HepG2 (cell line): ENCODE results near the gene ZNF865. TPM values are rescaled to one million over a fixed set of nuclear protein-coding genes. Genes with fewer than 3 reads are reported as not detected.
A peak's percentile ranks its signal among the peaks of the same experiment; 100 is the strongest.

ENCODE experiments used
- EED ChIP-seq: sonication (generic); formaldehyde crosslinking; IDR thresholded peaks from 2 replicates; pipeline ENCODE4 v1.5.0; 2020; ENCODE audit warnings: mild to moderate bottlenecking, missing genetic modification reagents
- FOXO4 ChIP-seq: sonication (generic); formaldehyde crosslinking; conservative IDR thresholded peaks from 2 replicates; pipeline ENCODE4 v1.8.1; 2023; ENCODE audit warnings: missing genetic modification reagents
- HDAC2 ChIP-seq: sonication (generic); formaldehyde crosslinking; IDR thresholded peaks from 2 replicates; pipeline ENCODE4 v1.4.0; 2020; ENCODE audit warnings: missing genetic modification reagents
- HNRNPK ChIP-seq: fragments of 200-400 bp; formaldehyde crosslinking; IDR thresholded peaks from 2 replicates; pipeline ENCODE4 v1.6.1; 2018; ENCODE audit warnings: low read length, low read depth, moderate library complexity, mild to moderate bottlenecking; ENCODE audit not compliant: poor library complexity, severe bottlenecking
- NFE2L1 ChIP-seq: sonication (generic); formaldehyde crosslinking; IDR thresholded peaks from 2 replicates; pipeline ENCODE4 v1.4.0; 2020; ENCODE audit warnings: missing genetic modification reagents, mild to moderate bottlenecking, borderline replicate concordance
- NR2C2 ChIP-seq: sonication (generic); formaldehyde crosslinking; IDR thresholded peaks from 2 replicates; pipeline ENCODE4 v1.4.0; 2020; ENCODE audit warnings: missing genetic modification reagents, mild to moderate bottlenecking, moderate library complexity, borderline replicate concordance
- RBFOX2 ChIP-seq: fragments of 200-400 bp; formaldehyde crosslinking; IDR thresholded peaks from 2 replicates; pipeline ENCODE4 v1.6.1; 2017; ENCODE audit warnings: low read depth, mild to moderate bottlenecking, low read length
- REL ChIP-seq: sonication (generic); formaldehyde crosslinking; conservative IDR thresholded peaks from 2 replicates; pipeline ENCODE4 v1.8.0; 2022; ENCODE audit warnings: mild to moderate bottlenecking, missing genetic modification reagents, moderate library complexity
- SP5 ChIP-seq: IDR thresholded peaks from 2 replicates; pipeline ENCODE4 v1.6.1; 2016; ENCODE audit warnings: low read depth, borderline replicate concordance
- SRY ChIP-seq: sonication (generic); formaldehyde crosslinking; IDR thresholded peaks from 2 replicates; pipeline ENCODE4 v1.8.0; 2022; ENCODE audit warnings: mild to moderate bottlenecking, missing genetic modification reagents
- XRCC5 ChIP-seq: fragments of 200-400 bp; formaldehyde crosslinking; optimal IDR thresholded peaks from 2 replicates; pipeline ENCODE3; 2017; ENCODE audit warnings: mild to moderate bottlenecking, low read length
- ZFAT ChIP-seq: sonication (generic); formaldehyde crosslinking; conservative IDR thresholded peaks from 2 replicates; pipeline ENCODE4 v1.8.1; 2023; ENCODE audit warnings: missing genetic modification reagents, inconsistent platforms
- ZFP36 ChIP-seq: fragments of 150-350 bp; IDR thresholded peaks from 2 replicates; pipeline ENCODE4 v1.6.1; 2018; ENCODE audit warnings: borderline replicate concordance, low read length, low read depth; ENCODE audit not compliant: partially characterized antibody
- ZMYM3 ChIP-seq: sonication (generic); formaldehyde crosslinking; IDR thresholded peaks from 2 replicates; pipeline ENCODE4 v1.5.1; 2020; ENCODE audit warnings: mild to moderate bottlenecking, missing genetic modification reagents
- ZNF160 ChIP-seq: sonication (generic); formaldehyde crosslinking; IDR thresholded peaks from 2 replicates; pipeline ENCODE4 v1.8.0; 2022; ENCODE audit warnings: mild to moderate bottlenecking, inconsistent platforms, missing genetic modification reagents
- ZNF17 ChIP-seq: sonication (generic); formaldehyde crosslinking; IDR thresholded peaks from 2 replicates; pipeline ENCODE4 v1.5.0; 2020; ENCODE audit warnings: mild to moderate bottlenecking, missing genetic modification reagents
- ZNF547 ChIP-seq: sonication (generic); formaldehyde crosslinking; IDR thresholded peaks from 2 replicates; pipeline ENCODE4 v1.5.1; 2020; ENCODE audit warnings: mild to moderate bottlenecking, missing genetic modification reagents
- ZNF580 ChIP-seq: IDR thresholded peaks from 2 replicates; pipeline ENCODE4 v1.6.1; 2016; ENCODE audit warnings: low read depth, borderline replicate concordance
- ZNF598 ChIP-seq: sonication (generic); formaldehyde crosslinking; IDR thresholded peaks from 2 replicates; pipeline ENCODE4 v1.5.1; 2020; ENCODE audit warnings: mild to moderate bottlenecking, missing genetic modification reagents, borderline replicate concordance
- ZNF629 ChIP-seq: sonication (generic); formaldehyde crosslinking; conservative IDR thresholded peaks from 2 replicates; pipeline ENCODE4 v1.5.0; 2020; ENCODE audit warnings: missing genetic modification reagents
- ZNF737 ChIP-seq: sonication (generic); formaldehyde crosslinking; IDR thresholded peaks from 2 replicates; pipeline ENCODE4 v1.5.0; 2020; ENCODE audit warnings: missing genetic modification reagents, mild to moderate bottlenecking, borderline replicate concordance
- ZNF83 ChIP-seq: sonication (generic); formaldehyde crosslinking; IDR thresholded peaks from 2 replicates; pipeline ENCODE4 v1.4.0; 2020; ENCODE audit warnings: missing genetic modification reagents, mild to moderate bottlenecking, borderline replicate concordance
- ZNF883 ChIP-seq: sonication (generic); formaldehyde crosslinking; IDR thresholded peaks from 2 replicates; pipeline ENCODE4 v1.5.1; 2020; ENCODE audit warnings: mild to moderate bottlenecking, missing genetic modification reagents; ENCODE audit errors: not compliant biosample characterization
- polyA plus RNA-seq, 8 experiments: library from polyadenylated mRNA; depleted of rRNA in 3 of 8; stranded (reverse) in 7 of 8; unstranded in 1 of 8; fragments of >200 nt; fragmentation: Illumina TruSeq in 4 of 8; extraction: Trizol in 4 of 8; gene quantifications; 2 replicates each; pipeline versions ENCODE4 v1.2.1 to v1.2.3, GENCODE V29; 2011 to 2016; ENCODE audit warnings: low read depth in 4 of 8, missing spikeins in 1 of 8, mixed read lengths in 1 of 8; ENCODE audit not compliant: insufficient read depth in 1 of 8
- total RNA-seq, 5 experiments: library from RNA; depleted of rRNA; stranded (reverse); fragments of >200 nt; fragmentation: Illumina TruSeq; extraction: Trizol; gene quantifications; 2 replicates each; pipeline ENCODE4 v1.2.3, GENCODE V29; 2016; ENCODE audit warnings: low read depth in 1 of 5
- TF ChIP-seq, protein P1 (sequence below): conservative IDR thresholded peaks from 2 replicates; pipeline ENCODE4 v1.6.1; 2018; ENCODE audit warnings: missing genetic modification reagents
- TF ChIP-seq, protein P2 (sequence below): sonication (generic); formaldehyde crosslinking; IDR thresholded peaks from 2 replicates; pipeline ENCODE4 v1.8.1; 2022; ENCODE audit warnings: mild to moderate bottlenecking, missing genetic modification reagents

ZNF865 gene
- total and polyA plus RNA-seq, 2 of the 13 experiments (the other 11 are each of a cell fraction or from before 2014, with no cell fraction given), result 0.93 to 1.0 TPM

DNA sequence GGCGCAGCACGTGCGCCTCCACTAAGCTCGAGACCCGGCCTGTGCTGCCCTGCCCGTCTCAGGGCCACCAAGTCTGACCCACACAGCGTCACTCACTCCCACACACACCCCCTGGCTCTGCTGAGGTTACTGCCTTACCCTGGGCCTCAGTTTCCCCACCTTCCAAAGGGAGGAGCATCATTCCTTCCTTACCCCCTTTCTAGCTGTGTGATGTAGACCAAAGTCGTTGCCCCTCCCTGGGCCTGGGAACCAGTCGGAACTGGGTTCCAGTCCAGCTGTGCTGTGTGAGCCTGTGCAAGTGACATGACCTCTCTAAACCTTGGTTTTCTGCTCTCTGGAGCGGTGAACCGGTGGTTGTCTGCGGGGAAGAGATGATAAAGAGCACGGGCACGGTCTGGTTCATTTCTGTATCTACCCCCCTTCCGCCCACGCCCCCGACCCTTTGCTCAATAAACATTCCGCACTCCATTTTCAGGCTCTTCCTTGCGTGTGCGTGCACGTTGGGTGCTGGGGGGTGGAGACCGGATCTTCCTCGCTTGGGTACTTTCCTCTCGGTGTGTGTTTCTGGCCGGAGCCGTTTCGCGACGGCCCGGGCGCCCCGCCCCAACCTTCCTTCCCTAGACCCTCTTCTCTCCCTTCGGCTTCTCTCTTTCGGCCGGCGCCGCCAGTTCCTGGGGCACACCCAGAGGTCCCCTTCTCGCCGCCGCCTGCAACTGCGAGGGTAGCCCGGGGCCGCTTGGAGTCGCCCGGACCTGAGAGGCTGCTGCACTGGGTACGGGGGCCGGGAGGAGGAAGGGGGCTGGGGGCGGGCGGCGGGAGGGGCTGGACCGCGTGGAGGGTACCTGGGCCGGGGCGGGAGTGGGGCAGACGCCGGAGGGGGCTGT is 37.8 kb downstream of the ZNF865 start, which contains the start of gene ZNF581 (continued):
- no peak for TF ChIP-seq ZNF160 (CRISPR knock-in tag)
- no peak for TF ChIP-seq ZNF598
- no peak for TF ChIP-seq FOXO4 (CRISPR knock-in tag)
- no peak for TF ChIP-seq EED (CRISPR knock-in tag)
- no peak for TF ChIP-seq HNRNPK
- no peak for TF ChIP-seq ZFP36
- TF ChIP-seq ZFAT, result no peak
- peak; percentile 63 for TF ChIP-seq RBFOX2
- TF ChIP-seq XRCC5, result peak; percentile 84
- no peak; the same call in 1 of the 2 replicates for TF ChIP-seq ZNF547 (CRISPR knock-in tag)
- peak; percentile 67 for TF ChIP-seq NR2C2 (CRISPR knock-in tag)
- peak; percentile 37; the same call in 1 of the 2 replicates for TF ChIP-seq HDAC2
- peak; percentile 86 for TF ChIP-seq ZMYM3 (CRISPR knock-in tag)
- TF ChIP-seq, protein P1, sequence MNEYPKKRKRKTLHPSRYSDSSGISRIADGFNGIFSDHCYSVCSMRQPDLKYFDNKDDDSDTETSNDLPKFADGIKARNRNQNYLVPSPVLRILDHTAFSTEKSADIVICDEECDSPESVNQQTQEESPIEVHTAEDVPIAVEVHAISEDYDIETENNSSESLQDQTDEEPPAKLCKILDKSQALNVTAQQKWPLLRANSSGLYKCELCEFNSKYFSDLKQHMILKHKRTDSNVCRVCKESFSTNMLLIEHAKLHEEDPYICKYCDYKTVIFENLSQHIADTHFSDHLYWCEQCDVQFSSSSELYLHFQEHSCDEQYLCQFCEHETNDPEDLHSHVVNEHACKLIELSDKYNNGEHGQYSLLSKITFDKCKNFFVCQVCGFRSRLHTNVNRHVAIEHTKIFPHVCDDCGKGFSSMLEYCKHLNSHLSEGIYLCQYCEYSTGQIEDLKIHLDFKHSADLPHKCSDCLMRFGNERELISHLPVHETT, result peak; percentile 91
- TF ChIP-seq SRY, result peak; percentile 9
- peak; percentile 88 for TF ChIP-seq SP5
- no peak for TF ChIP-seq ZNF17 (CRISPR knock-in tag)
- TF ChIP-seq, protein P2, sequence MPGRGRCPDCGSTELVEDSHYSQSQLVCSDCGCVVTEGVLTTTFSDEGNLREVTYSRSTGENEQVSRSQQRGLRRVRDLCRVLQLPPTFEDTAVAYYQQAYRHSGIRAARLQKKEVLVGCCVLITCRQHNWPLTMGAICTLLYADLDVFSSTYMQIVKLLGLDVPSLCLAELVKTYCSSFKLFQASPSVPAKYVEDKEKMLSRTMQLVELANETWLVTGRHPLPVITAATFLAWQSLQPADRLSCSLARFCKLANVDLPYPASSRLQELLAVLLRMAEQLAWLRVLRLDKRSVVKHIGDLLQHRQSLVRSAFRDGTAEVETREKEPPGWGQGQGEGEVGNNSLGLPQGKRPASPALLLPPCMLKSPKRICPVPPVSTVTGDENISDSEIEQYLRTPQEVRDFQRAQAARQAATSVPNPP (CRISPR knock-in tag), result 0 out of 2 replicates have a peak, but pooled peaks have one; percentile 52
- no peak for TF ChIP-seq ZNF629 (CRISPR knock-in tag)
- peak; percentile 22; the same call in 1 of the 2 replicates for TF ChIP-seq ZNF580 (CRISPR knock-in tag)
- no peak for TF ChIP-seq ZNF883 (CRISPR knock-in tag)
- TF ChIP-seq NFE2L1 (CRISPR knock-in tag), result no peak
- TF ChIP-seq REL (CRISPR knock-in tag), result no peak
- TF ChIP-seq ZNF83, result no peak
- no peak for TF ChIP-seq ZNF737 (CRISPR knock-in tag)
